Stomach smooth muscle (tissue), 2 donors: ENCODE results near the gene SEC11C.

Source experiments
- H3K27ac ChIP-seq: one replicate; pipeline ENCODE4 v1.7.0; 2013; ENCODE audit warnings: mild to moderate bottlenecking, low read length, inconsistent platforms
- H3K27me3 ChIP-seq, 2 donors: one replicate each; pipeline ENCODE4 v1.7.0; 2013; ENCODE audit warnings: low read length in 2 of 2; ENCODE audit not compliant: insufficient read depth in 2 of 2, control insufficient read depth in 1 of 2
- H3K36me3 ChIP-seq, 2 donors: one replicate each; pipeline ENCODE4 v1.7.0; 2013; ENCODE audit warnings: low read length in 2 of 2; ENCODE audit not compliant: control insufficient read depth in 2 of 2, insufficient read depth in 2 of 2
- H3K4me1 ChIP-seq: one replicate; pipeline ENCODE4 v1.7.0; 2013; ENCODE audit warnings: low read length; ENCODE audit not compliant: control insufficient read depth, insufficient read depth
- H3K4me3 ChIP-seq, 2 donors: one replicate each; pipeline ENCODE4 v1.7.0; 2013; ENCODE audit warnings: low read length in 2 of 2
- H3K9ac ChIP-seq, 2 donors: one replicate each; pipeline ENCODE4 v1.7.0; 2013; ENCODE audit warnings: low read length in 2 of 2, mild to moderate bottlenecking in 1 of 2
- H3K9me3 ChIP-seq, 2 donors: one replicate each; pipeline ENCODE4 v1.7.0; 2013; ENCODE audit warnings: low read length in 2 of 2; ENCODE audit not compliant: control insufficient read depth in 2 of 2
- donor health status: healthy.
- donor health status: Pancreatic carcinoma.

The SEC11C gene

GRCh38 chr18:59180150-59180845, 40.6 kb downstream of the SEC11C start:
- H3K27me3 ChIP-seq: no peaks in the 10 kb centered on the region
- H3K27ac ChIP-seq: no peak overlapping the region
- no peaks in the 10 kb centered on the region for H3K36me3 ChIP-seq
- no peak overlapping the region for H3K4me3 ChIP-seq
- H3K4me1 ChIP-seq: no peaks in the 10 kb centered on the region
- no peaks in the 10 kb centered on the region for H3K9me3 ChIP-seq
- no peak overlapping the region for H3K9ac ChIP-seq

GRCh38 chr18:59182673-59183072, 43.0 kb downstream of the SEC11C start:
- no peaks in the 10 kb centered on the region for H3K9me3 ChIP-seq
- no peaks in the 10 kb centered on the region for H3K36me3 ChIP-seq
- no peaks in the 10 kb centered on the region for H3K27me3 ChIP-seq
- no peak overlapping the region for H3K27ac ChIP-seq
- no peak overlapping the region for H3K9ac ChIP-seq
- H3K4me3 ChIP-seq: no peak overlapping the region
- no peaks in the 10 kb centered on the region for H3K4me1 ChIP-seq

- Histone ChIP-seq H3K9me3 (no peaks in the 10 kb centered on the region), H3K36me3 (no peaks in the 10 kb centered on the region), H3K27ac (no peak overlapping the region), H3K9ac (no peak overlapping the region), H3K4me1 (no peaks in the 10 kb centered on the region), H3K27me3 (no peaks in the 10 kb centered on the region), H3K4me3 (no peak overlapping the region)
Measured at GRCh38 chr18:59189008-59189407, 49.3 kb downstream of the SEC11C start.

- no peak overlapping the region for H3K4me3 ChIP-seq
- no peaks in the 10 kb centered on the region for H3K36me3 ChIP-seq
- H3K9ac ChIP-seq: no peak overlapping the region
- no peaks in the 10 kb centered on the region for H3K4me1 ChIP-seq
- H3K27me3 ChIP-seq: no peaks in the 10 kb centered on the region
- H3K9me3 ChIP-seq: no peaks in the 10 kb centered on the region
- H3K27ac ChIP-seq: no peak overlapping the region
Measured at GRCh38 chr18:59189746-59190145, 50.1 kb downstream of the SEC11C start.

GRCh38 chr18:59196161-59196725, 56.6 kb downstream of the SEC11C start:
- Histone ChIP-seq H3K4me3 (no peak overlapping the region), H3K27me3 (peaks cover 0 to 4% of the 10 kb centered on the region in 2 donors)

GRCh38 chr18:59197636-59198035, 58.0 kb downstream of the SEC11C start:
- Histone ChIP-seq H3K36me3 (no peaks in the 10 kb centered on the region), H3K27ac (no peak overlapping the region), H3K27me3 (peaks cover 0 to 4% of the 10 kb centered on the region in 2 donors), H3K9ac (no peak overlapping the region), H3K4me1 (no peaks in the 10 kb centered on the region), H3K9me3 (no peaks in the 10 kb centered on the region), H3K4me3 (no peak overlapping the region)

More at GRCh38 chr18:59196161-59196725, 56.6 kb downstream of the SEC11C start:
- H3K36me3 ChIP-seq: no peaks in the 10 kb centered on the region
- H3K4me1 ChIP-seq: no peaks in the 10 kb centered on the region
- no peak overlapping the region for H3K27ac ChIP-seq
- H3K9ac ChIP-seq: no peak overlapping the region
- no peaks in the 10 kb centered on the region for H3K9me3 ChIP-seq

- H3K4me3 ChIP-seq: no peak overlapping the region
- no peak overlapping the region for H3K9ac ChIP-seq
- H3K27ac ChIP-seq: no peak overlapping the region
Measured at GRCh38 chr18:59198215-59198614, 58.5 kb downstream of the SEC11C start.

GRCh38 chr18:59200787-59201186, 61.1 kb downstream of the SEC11C start:
- H3K4me1 ChIP-seq: no peaks in the 10 kb centered on the region
- H3K27me3 ChIP-seq: peaks cover 0 to 4% of the 10 kb centered on the region in 2 donors
- no peak overlapping the region for H3K4me3 ChIP-seq
- no peak overlapping the region for H3K9ac ChIP-seq
- H3K27ac ChIP-seq: no peak overlapping the region
- H3K36me3 ChIP-seq: no peaks in the 10 kb centered on the region
- H3K9me3 ChIP-seq: no peaks in the 10 kb centered on the region

More at GRCh38 chr18:59198215-59198614, 58.5 kb downstream of the SEC11C start:
- Histone ChIP-seq H3K36me3 (no peaks in the 10 kb centered on the region), H3K4me1 (no peaks in the 10 kb centered on the region), H3K9me3 (no peaks in the 10 kb centered on the region), H3K27me3 (peaks cover 0 to 4% of the 10 kb centered on the region in 2 donors)

GRCh38 chr18:59202258-59202820, 62.7 kb downstream of the SEC11C start:
- Histone ChIP-seq H3K9ac (no peak overlapping the region), H3K36me3 (no peaks in the 10 kb centered on the region), H3K4me3 (no peak overlapping the region), H3K9me3 (no peaks in the 10 kb centered on the region), H3K27ac (no peak overlapping the region), H3K4me1 (no peaks in the 10 kb centered on the region), H3K27me3 (peaks cover 0 to 7% of the 10 kb centered on the region in 2 donors)

- H3K4me1 ChIP-seq: no peaks in the 10 kb centered on the region
- no peaks in the 10 kb centered on the region for H3K36me3 ChIP-seq
- no peak overlapping the region for H3K9ac ChIP-seq
- peaks cover 0 to 5% of the 10 kb centered on the region in 2 donors for H3K27me3 ChIP-seq
- H3K27ac ChIP-seq: no peak overlapping the region
- H3K9me3 ChIP-seq: no peaks in the 10 kb centered on the region
- no peak overlapping the region for H3K4me3 ChIP-seq
Measured at GRCh38 chr18:59207506-59207905, 67.8 kb downstream of the SEC11C start.
